Peyer's patch (tissue), 4 donors: Measurements from ENCODE around the gene SPIRE2. TPM values are rescaled to one million over a fixed set of nuclear protein-coding genes. Genes with fewer than 3 reads are reported as not detected.

ENCODE experiments used
- DNase-seq, 3 donors: peaks; one replicate each; pipeline ENCODE4 v3.0.0-alpha.2; 2017 to 2019
- H3K27ac ChIP-seq, 4 donors: fragments of 200-600 bp; sonication (generic); one replicate each; pipeline ENCODE4 v1.5.1; 2016 to 2019
- H3K27me3 ChIP-seq, 2 donors: fragments of 200-600 bp; sonication (generic); one replicate each; pipeline ENCODE4 v1.5.1; 2019
- H3K36me3 ChIP-seq, 3 donors: fragments of 200-600 bp; sonication (generic); one replicate each; pipeline ENCODE4 v1.5.1; 2016 to 2019
- H3K4me1 ChIP-seq, 4 donors: fragments of 200-600 bp; sonication (generic); one replicate each; pipeline ENCODE4 v1.5.1; 2016 to 2019
- H3K4me3 ChIP-seq, 4 donors: fragments of 200-600 bp; sonication (generic); 1 replicate in 3 of 4; 2 replicates in 1 of 4; pipeline ENCODE4 v1.5.1; 2016 to 2019; ENCODE audit warnings: mild to moderate bottlenecking in 1 of 4
- H3K9me3 ChIP-seq, 4 donors: fragments of 200-600 bp; sonication (generic); one replicate each; pipeline ENCODE4 v1.5.1; 2016 to 2019; ENCODE audit warnings: mild to moderate bottlenecking in 1 of 4
- CTCF ChIP-seq, 6 experiments: fragments of 450-650 bp in 4 of 6; fragments of 200-600 bp in 2 of 6; sonication (generic) in 1 of 6; IDR thresholded peaks; one replicate each; pipeline ENCODE4 v1.5.1; 2017 to 2019; ENCODE audit warnings: antibody characterized with exemption in 6 of 6, mild to moderate bottlenecking in 3 of 6, moderate library complexity in 1 of 6
- POLR2A ChIP-seq, 2 donors: fragments of 450-650 bp; IDR thresholded peaks; one replicate each; pipeline ENCODE4 v1.5.1; 2017; ENCODE audit warnings: antibody characterized with exemption in 2 of 2, mild to moderate bottlenecking in 2 of 2, moderate library complexity in 2 of 2
- total RNA-seq, 4 donors: library from RNA; depleted of rRNA; stranded (reverse); fragments of >200 nt; gene quantifications; one replicate each; pipeline ENCODE4 v1.1.0, GENCODE V29; 2016

SPIRE2 gene
- total RNA-seq, 4 donors from 2014 or later: 45.5 to 147 (median 111) TPM

- Histone ChIP-seq H3K27me3 (no peaks in the 10 kb centered on the region), H3K36me3 (peaks cover 0 to 77% (median 0%) of the 10 kb centered on the region in 3 donors), H3K4me1 (peaks cover 0 to 6% (median 0%) of the 10 kb centered on the region in 4 donors), H3K4me3 (no peak overlapping the region), H3K9me3 (no peaks in the 10 kb centered on the region), H3K27ac (no peak overlapping the region)
- TF ChIP-seq POLR2A (IDR thresholded peaks at IDR 0.05): no peak
- no peak for TF ChIP-seq CTCF (IDR thresholded peaks at IDR 0.05)
- no peak for DNase-seq
These were observed 77.3 kb downstream of the SPIRE2 start for GRCh38 chr16:89905511-89906139.

GRCh38 chr16:89906140-89907025, 78.1 kb downstream of the SPIRE2 start:
- TF ChIP-seq POLR2A (IDR thresholded peaks at IDR 0.05) (no peak), CTCF (IDR thresholded peaks at IDR 0.05) (no peak)
- DNase-seq: no peak
- peaks cover 0 to 78% (median 0%) of the 10 kb centered on the region in 3 donors for H3K36me3 ChIP-seq

GRCh38 chr16:89907055-89907814, 79.0 kb downstream of the SPIRE2 start:
- Histone ChIP-seq H3K27ac (no peak overlapping the region), H3K4me3 (no peak overlapping the region), H3K9me3 (no peaks in the 10 kb centered on the region), H3K27me3 (no peaks in the 10 kb centered on the region), H3K4me1 (peaks cover 0 to 6% (median 0%) of the 10 kb centered on the region in 4 donors), H3K36me3 (peaks cover 0 to 81% (median 0%) of the 10 kb centered on the region in 3 donors)
- no peak for DNase-seq
- TF ChIP-seq CTCF (IDR thresholded peaks at IDR 0.05) (no peak), POLR2A (IDR thresholded peaks at IDR 0.05) (no peak)

More at GRCh38 chr16:89906140-89907025, 78.1 kb downstream of the SPIRE2 start:
- H3K9me3 ChIP-seq: no peaks in the 10 kb centered on the region
- H3K4me1 ChIP-seq: peaks cover 0 to 6% (median 0%) of the 10 kb centered on the region in 4 donors
- no peaks in the 10 kb centered on the region for H3K27me3 ChIP-seq
- H3K4me3 ChIP-seq: no peak overlapping the region
- H3K27ac ChIP-seq: no peak overlapping the region

- Histone ChIP-seq H3K27ac (no peak overlapping the region), H3K4me1 (peaks cover 0 to 6% (median 0%) of the 10 kb centered on the region in 4 donors), H3K27me3 (no peaks in the 10 kb centered on the region), H3K36me3 (peaks cover 0 to 74% (median 0%) of the 10 kb centered on the region in 3 donors), H3K9me3 (no peaks in the 10 kb centered on the region), H3K4me3 (no peak overlapping the region)
- TF ChIP-seq CTCF (IDR thresholded peaks at IDR 0.05) (no peak), POLR2A (IDR thresholded peaks at IDR 0.05) (no peak)
- DNase-seq: no peak
These were observed 80.0 kb downstream of the SPIRE2 start for GRCh38 chr16:89908236-89908635.
